ACC112 (cell line): ENCODE data around the gene CDK7.

Experiments used
- H2AFZ ChIP-seq: fragments of 200-600 bp; sonication (generic); one replicate; pipeline ENCODE4 v1.6.0; 2017; ENCODE audit warnings: antibody characterized with exemption, low read length; ENCODE audit not compliant: unreplicated experiment
- H3K27ac ChIP-seq: fragments of 200-600 bp; sonication (generic); 2 replicates; pipeline ENCODE4 v1.5.1; 2014; ENCODE audit warnings: low read depth, mild to moderate bottlenecking, antibody characterized with exemption, low read length, moderate library complexity
- H3K27me3 ChIP-seq: fragments of 200-600 bp; sonication (generic); 2 replicates; pipeline ENCODE4 v1.6.1; 2014; ENCODE audit warnings: mild to moderate bottlenecking, antibody characterized with exemption, low read length, moderate library complexity, mixed read lengths; ENCODE audit not compliant: insufficient read depth
- H3K36me3 ChIP-seq: fragments of 200-600 bp; sonication (generic); 2 replicates; pipeline ENCODE4 v1.6.1; 2016; ENCODE audit warnings: mild to moderate bottlenecking, antibody characterized with exemption, low read length, moderate library complexity, mixed read lengths; ENCODE audit not compliant: insufficient read depth
- H3K4me1 ChIP-seq: fragments of 200-600 bp; sonication (generic); one replicate; pipeline ENCODE4 v1.6.1; 2016; ENCODE audit warnings: low read length, mixed read lengths; ENCODE audit not compliant: insufficient read depth, unreplicated experiment, control insufficient read depth
- H3K4me3 ChIP-seq: fragments of 200-600 bp; sonication (generic); 2 replicates; pipeline ENCODE4 v1.5.1; 2014; ENCODE audit warnings: mild to moderate bottlenecking, low read depth, low read length
- H3K79me2 ChIP-seq: fragments of 200-600 bp; sonication (generic); one replicate; pipeline ENCODE4 v1.6.0; 2016; ENCODE audit warnings: low read length; ENCODE audit not compliant: control insufficient read depth, unreplicated experiment, insufficient read depth

CDK7 gene

DNA sequence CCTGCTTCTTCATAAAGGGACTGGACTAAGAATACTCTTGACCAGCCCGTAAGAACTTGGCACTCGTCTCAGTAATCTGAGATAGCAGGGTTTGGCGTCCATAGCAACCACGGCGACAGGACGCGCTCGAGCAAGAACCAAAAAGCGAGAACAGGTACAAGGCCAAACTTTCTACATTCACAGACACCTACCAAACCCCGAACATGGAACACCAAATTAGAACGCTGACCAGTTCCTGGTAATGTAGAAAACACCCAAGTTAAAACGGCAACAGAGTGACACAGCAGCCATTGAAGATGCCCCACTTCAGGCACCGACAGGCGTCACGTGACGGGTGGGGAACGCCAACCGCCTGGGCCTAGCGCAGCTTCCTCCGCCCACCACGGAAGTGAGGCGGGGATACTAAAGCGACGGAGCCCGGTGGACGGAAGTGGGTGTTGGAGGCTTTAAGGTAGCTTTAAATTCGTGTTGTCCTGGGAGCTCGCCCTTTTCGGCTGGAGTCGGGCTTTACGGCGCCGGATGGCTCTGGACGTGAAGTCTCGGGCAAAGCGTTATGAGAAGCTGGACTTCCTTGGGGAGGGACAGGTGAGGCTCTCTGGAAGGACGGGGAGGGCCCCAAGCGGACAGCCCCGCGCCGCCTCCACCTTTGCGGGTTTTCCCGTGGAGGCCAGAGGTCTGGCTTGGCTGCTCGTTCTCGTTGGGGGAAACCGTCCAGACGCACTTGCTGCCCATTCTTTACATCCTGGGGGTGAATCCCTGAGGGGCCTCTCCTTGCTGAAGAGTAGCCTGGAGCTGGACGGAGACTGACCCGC is at the start of gene CDK7:
CDK7 (plus strand) TSS at position 430 of the 812 bp plus-strand sequence; CDS start at position 520, 90 bp downstream.
- no peaks in the 10 kb centered on the region for H3K27me3 ChIP-seq

DNA sequence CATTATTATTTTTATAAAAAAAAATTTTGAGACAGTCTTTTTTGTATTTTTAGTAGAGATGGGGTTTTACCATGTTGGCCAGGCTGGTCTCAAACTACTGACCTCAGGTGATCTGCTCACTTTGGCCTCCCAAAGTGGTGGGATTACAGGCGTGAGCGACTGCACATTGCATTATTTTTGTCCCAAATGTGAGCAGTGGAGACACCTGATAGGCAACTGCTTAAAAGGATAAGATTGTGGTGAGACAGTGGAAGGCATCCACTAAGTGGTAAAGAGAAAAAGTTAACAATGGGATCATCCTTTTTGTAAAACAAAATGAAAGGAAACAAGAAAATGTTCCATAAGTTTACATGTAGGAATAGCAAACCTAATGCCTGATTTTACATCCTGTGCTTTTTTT is 47.3 kb upstream of the CDK7 start:
- no peaks in the 10 kb centered on the region for H3K27me3 ChIP-seq
- no peaks in the 10 kb centered on the region for H3K4me1 ChIP-seq
- peaks cover 10% of the 10 kb centered on the region for H3K79me2 ChIP-seq
- H3K4me3 ChIP-seq: no peak overlapping the region
- H3K36me3 ChIP-seq: no peaks in the 10 kb centered on the region
- H2AFZ ChIP-seq: no peak overlapping the region
- no peak overlapping the region for H3K27ac ChIP-seq

More for the DNA sequence above, at the start of gene CDK7:
- Histone ChIP-seq H3K36me3 (peaks cover 7% of the 10 kb centered on the region), H3K27ac (peak within 1 kb of the TSS; percentile 60), H3K4me1 (peaks cover 23% of the 10 kb centered on the region), H2AFZ (peak within 1 kb of the TSS; percentile 91), H3K79me2 (peaks cover 34% of the 10 kb centered on the region), H3K4me3 (peak within 1 kb of the TSS; percentile 79)

DNA sequence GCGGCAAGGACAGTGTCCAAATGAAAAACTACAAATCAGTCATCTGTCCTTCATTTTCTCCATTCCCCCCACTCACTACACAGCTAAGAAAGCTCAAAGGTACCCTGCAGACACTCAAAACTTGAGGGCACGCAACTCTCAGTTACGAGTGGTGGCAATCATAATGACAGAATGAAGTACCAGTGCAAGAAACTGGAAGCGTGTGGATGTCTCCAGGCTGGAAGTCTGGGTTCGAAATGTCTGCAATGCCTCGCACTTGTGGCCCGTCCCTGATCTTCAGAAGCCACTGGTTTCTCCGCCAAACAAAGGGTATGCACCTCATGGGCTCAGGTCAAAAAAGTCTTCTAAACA is 45.9 kb upstream of the CDK7 start:
- Histone ChIP-seq H3K36me3 (no peaks in the 10 kb centered on the region), H3K27ac (peak overlapping the region; percentile 81)

DNA sequence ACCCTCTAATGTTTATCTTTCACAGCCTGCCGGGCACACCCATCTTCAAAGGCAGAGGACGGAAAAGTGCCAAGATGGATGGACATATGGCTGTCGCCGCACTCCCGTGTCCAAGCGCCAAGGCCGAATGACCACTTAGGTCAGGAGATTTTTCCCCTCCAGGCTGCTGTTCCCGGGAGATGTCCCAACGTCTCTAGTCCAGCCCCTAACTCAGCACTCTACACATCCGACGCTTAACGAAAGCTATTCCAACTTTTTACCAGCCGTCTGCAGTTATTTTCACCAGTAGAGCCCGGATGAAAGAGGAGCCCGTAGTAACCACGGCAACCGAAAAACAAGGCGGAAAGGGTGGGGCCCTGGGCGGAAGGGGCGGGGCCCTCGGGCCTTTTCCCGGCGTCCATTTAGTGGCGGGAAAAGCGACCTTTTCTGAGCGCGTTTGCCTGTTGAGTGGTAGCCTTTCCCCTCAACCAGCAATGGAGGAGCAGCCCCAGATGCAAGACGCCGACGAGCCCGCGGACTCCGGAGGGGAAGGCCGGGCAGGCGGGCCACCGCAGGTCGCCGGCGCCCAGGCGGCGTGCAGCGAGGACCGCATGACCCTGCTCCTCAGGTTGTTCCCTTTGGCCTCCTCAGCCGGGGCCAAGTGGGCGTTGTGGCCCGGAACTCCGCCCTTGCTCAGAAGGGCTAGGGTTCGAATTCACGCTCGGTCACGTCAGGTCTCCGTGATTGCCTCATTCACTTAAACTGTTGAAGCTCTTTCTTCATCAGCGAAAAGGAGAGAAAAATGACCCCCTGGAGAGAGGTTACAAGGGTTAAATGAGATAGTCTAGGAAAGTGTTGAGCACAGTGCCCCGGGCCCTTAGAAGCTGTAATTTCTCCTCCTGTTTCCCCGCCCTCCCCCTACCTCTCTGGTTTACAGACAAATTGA is 45.3 kb upstream of the CDK7 start, which contains the start of gene CENPH:
CENPH (plus strand) TSS at position 422 of the 925 bp plus-strand sequence; CDS start at position 474, 52 bp downstream.
- peak within 1 kb of the TSS; percentile 94 for H2AFZ ChIP-seq
- peaks cover 10% of the 10 kb centered on the region for H3K79me2 ChIP-seq
- no peaks in the 10 kb centered on the region for H3K4me1 ChIP-seq
- H3K27ac ChIP-seq: peak within 1 kb of the TSS; percentile 81
- no peaks in the 10 kb centered on the region for H3K27me3 ChIP-seq
- peak within 1 kb of the TSS; percentile 82 for H3K4me3 ChIP-seq
- H3K36me3 ChIP-seq: no peaks in the 10 kb centered on the region

More for the DNA sequence above, 45.9 kb upstream of the CDK7 start:
- Histone ChIP-seq H3K27me3 (no peaks in the 10 kb centered on the region), H3K79me2 (peaks cover 10% of the 10 kb centered on the region), H3K4me3 (peak overlapping the region; percentile 82), H2AFZ (peak overlapping the region; percentile 86), H3K4me1 (no peaks in the 10 kb centered on the region)

DNA sequence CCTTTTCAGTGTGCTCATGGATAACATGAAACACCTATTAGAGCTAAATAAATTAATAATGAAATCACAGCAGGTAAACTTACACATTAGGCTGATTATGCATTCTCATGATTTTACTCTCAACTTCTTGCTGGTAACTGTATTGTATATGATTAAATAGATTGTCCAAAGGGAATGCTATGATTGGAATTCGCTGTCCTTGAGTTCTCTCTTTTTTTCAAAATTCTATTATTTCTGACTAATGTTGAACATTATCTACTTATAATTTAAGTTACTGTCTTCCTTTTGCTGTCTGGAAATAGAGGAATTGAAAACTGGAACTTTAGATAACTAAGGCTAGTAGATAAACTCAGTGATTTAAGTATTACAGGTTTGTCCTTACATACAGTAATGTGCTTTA is 32.2 kb upstream of the CDK7 start:
- peaks cover 3% of the 10 kb centered on the region for H3K4me1 ChIP-seq
- H3K36me3 ChIP-seq: peaks cover 14% of the 10 kb centered on the region
- no peak overlapping the region for H3K27ac ChIP-seq
- no peaks in the 10 kb centered on the region for H3K79me2 ChIP-seq
- no peak overlapping the region for H3K4me3 ChIP-seq
- H3K27me3 ChIP-seq: no peaks in the 10 kb centered on the region
- no peak overlapping the region for H2AFZ ChIP-seq

DNA sequence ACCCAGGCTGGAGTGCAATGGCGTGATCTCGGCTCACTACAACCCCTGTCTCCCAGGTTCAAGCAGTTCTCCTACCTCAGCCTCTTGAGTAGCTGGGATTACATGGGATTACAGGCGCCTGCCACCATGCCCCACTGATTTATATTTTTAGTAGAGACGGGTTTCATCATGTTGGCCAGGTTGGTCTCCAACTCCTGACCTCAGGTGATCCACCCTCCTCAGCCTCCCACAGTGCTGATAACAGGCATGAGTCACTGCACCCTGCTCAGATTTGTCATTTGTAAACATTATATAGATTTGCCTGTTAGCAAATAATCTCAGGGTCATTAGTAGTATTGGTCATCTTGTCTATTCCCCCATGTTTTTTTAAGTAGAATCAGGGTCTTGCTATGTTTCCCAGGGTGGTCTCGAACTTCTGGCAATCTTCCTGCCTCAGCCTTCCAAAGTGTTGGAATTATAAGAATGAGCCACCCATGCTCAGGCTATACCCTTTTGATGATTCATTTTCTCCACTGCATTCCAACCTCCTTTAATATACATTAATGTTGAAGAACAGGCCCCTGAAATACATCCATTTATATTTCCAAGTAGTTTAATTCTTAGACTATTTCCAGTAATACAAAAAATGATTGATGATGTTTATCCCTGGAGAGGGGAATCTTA is 28.0 kb upstream of the CDK7 start:
- no peak overlapping the region for H3K4me3 ChIP-seq
- peaks cover 8% of the 10 kb centered on the region for H3K36me3 ChIP-seq
- no peaks in the 10 kb centered on the region for H3K27me3 ChIP-seq
- H2AFZ ChIP-seq: no peak overlapping the region
- H3K79me2 ChIP-seq: no peaks in the 10 kb centered on the region
- no peak overlapping the region; the same call in 1 of the 2 replicates for H3K27ac ChIP-seq
- H3K4me1 ChIP-seq: peaks cover 3% of the 10 kb centered on the region

GRCh38 chr5:69209602-69210001 is 25.1 kb upstream of the CDK7 start:
- no peak overlapping the region for H2AFZ ChIP-seq
- 0 out of 2 replicates have a peak, but pooled peaks cover 2% of the 10 kb centered on the region for H3K36me3 ChIP-seq

DNA sequence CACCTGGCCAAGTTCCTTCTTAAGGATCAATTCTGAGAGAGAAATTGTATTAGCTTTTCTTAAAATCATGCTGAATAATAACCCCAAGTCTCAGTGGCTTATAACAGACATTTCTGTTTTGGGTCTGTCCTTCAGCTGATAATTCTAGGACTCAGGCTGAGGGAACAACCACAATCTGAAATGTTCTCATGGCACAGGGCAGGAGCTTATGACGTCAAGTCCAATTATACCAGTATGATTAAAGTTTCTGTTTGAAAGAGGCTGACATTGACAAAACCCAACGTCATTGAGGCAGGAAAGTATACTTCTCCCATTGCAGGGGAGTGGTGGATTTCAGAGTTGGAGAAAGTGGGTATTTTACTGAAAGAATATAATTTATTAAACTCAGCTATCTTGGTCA is 23.5 kb upstream of the CDK7 start:
- H3K27ac ChIP-seq: no peak overlapping the region
- H3K79me2 ChIP-seq: no peaks in the 10 kb centered on the region
- H3K4me3 ChIP-seq: no peak overlapping the region
- H3K36me3 ChIP-seq: 0 out of 2 replicates have a peak, but pooled peaks cover 2% of the 10 kb centered on the region
- H3K27me3 ChIP-seq: no peaks in the 10 kb centered on the region
- H2AFZ ChIP-seq: no peak overlapping the region
- peaks cover 3% of the 10 kb centered on the region for H3K4me1 ChIP-seq

More at GRCh38 chr5:69209602-69210001, 25.1 kb upstream of the CDK7 start:
- Histone ChIP-seq H3K27ac (no peak overlapping the region), H3K79me2 (no peaks in the 10 kb centered on the region), H3K4me3 (no peak overlapping the region), H3K4me1 (peaks cover 3% of the 10 kb centered on the region), H3K27me3 (no peaks in the 10 kb centered on the region)

DNA sequence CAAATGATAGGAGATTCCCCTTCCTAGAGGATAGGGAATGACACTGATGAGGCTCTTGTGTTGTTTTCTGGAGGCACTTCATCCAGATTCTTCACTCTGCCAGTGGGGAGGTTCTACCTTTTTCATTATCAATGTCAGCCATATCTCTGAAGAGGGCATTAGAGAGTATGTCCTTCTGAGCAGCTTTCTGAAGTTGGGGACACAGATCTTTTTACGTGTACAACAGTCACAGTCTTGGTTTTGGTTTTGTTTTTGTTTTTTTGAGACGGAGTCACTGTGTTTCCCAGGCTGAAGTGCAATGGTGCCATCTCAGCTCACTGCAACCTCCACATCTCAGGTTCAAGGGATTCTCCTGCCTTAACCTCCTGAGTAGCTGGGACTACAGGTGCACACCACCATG is 22.7 kb upstream of the CDK7 start:
- Histone ChIP-seq H3K4me1 (peaks cover 4% of the 10 kb centered on the region), H3K4me3 (no peak overlapping the region), H3K27me3 (no peaks in the 10 kb centered on the region), H3K36me3 (0 out of 2 replicates have a peak, but pooled peaks cover 2% of the 10 kb centered on the region), H3K27ac (no peak overlapping the region), H3K79me2 (no peaks in the 10 kb centered on the region), H2AFZ (no peak overlapping the region)
